Cardiac septum (tissue), 1 donor: ENCODE results near the gene TARP.
"Not testable (repeated sequence)": the region's sequence is repeated elsewhere in the genome, so short reads cannot be mapped to it uniquely, and the experiment has no call there.

Experiments
- DNase-seq: peaks from one replicate; pipeline ENCODE4 v3.0.0-alpha.2; 2020; ENCODE audit warnings: low spot score
- intact Hi-C: fragments of 100-400 bp; cut with DNase I; formaldehyde crosslinking; loops from one replicate; pipeline ENCODE4 v1.14.0; 2022
- donor health status: DM: no; HTN: no; CAD: no.

The TARP gene

GRCh38 chr7:38269704-38270346, 3.6 kb downstream of the TARP start:
- intact Hi-C loops, DNase-seq: not testable (repeated sequence)

GRCh38 chr7:38265958-38266357, 7.5 kb downstream of the TARP start:
- intact Hi-C loops, DNase-seq: not testable (repeated sequence)

DNA sequence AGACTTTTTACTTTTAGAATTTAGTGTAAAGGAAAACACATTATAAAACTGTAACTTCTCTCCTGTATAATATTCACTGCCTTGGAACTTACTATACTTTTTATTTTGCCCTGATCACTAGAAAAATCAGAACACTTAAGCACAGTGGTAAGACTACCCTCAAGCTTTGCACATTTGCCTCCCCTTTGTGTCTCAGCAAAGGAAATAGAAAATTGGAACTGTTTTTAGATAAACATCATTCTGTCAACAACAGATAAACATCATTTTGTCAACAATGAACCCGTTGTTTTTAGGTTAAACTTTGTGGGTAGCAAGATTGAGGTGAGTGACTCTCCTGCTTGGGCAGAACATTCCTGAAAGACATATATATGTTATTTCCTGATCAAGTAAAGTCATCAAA, 8.8 kb downstream of the TARP start:
- intact Hi-C loops, DNase-seq: not testable (repeated sequence)

GRCh38 chr7:38263274-38263673, 10.2 kb downstream of the TARP start:
- intact Hi-C loops, DNase-seq: not testable (repeated sequence)

DNA sequence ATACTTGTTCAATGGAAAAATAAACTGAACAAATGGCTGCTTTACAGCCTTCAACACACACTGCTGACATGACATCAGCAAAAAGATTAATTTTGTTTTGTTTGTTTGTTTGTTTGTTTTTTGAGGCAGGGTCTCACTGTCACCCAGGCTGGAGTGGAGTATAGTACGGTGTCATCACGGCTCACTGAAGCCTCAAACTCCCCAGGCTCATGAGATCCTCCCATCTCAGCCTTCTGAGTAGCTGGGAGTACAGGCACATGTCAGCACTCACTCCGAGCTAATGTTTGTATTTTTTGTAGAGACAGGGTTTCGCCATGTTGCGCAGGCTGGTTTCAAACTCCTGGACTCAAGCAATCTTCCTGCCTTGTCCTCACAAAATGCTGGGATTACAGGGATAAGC, 10.9 kb downstream of the TARP start:
- no peak for DNase-seq
- intact Hi-C loops: no loop called here

- DNase-seq, intact Hi-C loops: not testable (repeated sequence)
Measured at GRCh38 chr7:38262026-38262425, 11.4 kb downstream of the TARP start.

- DNase-seq, intact Hi-C loops: not testable (repeated sequence)
Measured at GRCh38 chr7:38261601-38262000, 11.8 kb downstream of the TARP start.

DNA sequence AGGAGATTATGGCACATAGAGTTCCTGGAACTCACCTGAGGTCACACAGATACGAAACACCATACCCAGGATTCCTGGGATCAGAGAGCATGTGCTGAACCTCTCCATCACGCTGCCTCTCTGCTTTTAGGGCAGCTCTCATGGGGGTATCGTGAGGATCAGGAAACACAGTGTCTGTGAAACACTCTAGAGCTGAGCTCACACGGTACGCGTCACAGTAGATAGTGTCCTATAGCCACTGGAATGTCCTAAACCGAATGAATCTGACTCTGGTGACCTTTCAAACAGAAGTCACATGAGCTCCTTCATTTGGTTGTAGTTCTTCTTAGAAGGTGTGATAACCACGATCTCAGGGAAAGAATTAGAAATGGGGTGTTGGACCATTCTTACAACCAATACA, 14.3 kb downstream of the TARP start:
- intact Hi-C loops: not testable (repeated sequence)

GRCh38 chr7:38257350-38257677, 16.1 kb downstream of the TARP start:
- intact Hi-C loops: no loop called here
- no peak for DNase-seq

More for the DNA sequence above, 14.3 kb downstream of the TARP start:
- not testable (repeated sequence) for DNase-seq

DNA sequence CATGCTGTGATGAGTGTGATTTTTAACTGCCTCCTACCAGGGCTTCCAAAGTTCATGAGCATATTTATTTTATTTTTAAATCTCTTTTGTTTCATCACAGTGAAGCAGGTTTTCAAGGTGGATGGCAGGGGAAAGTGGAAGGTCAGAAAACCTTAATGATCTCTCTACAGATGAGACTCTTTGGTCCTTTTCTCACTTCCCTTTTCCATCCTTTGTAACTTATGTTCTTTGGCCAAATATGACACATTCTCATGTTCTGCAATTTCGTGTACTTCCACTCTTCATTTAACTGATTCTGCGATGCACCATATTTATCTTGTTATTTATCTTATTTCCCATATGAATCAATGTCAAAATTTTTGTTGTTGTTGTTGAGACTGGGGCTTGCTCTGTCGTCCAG, 23.6 kb downstream of the TARP start:
- intact Hi-C loops, DNase-seq: not testable (repeated sequence)

GRCh38 chr7:38248069-38248567, 25.3 kb downstream of the TARP start:
- intact Hi-C loops: no loop called here
- no peak for DNase-seq

DNA sequence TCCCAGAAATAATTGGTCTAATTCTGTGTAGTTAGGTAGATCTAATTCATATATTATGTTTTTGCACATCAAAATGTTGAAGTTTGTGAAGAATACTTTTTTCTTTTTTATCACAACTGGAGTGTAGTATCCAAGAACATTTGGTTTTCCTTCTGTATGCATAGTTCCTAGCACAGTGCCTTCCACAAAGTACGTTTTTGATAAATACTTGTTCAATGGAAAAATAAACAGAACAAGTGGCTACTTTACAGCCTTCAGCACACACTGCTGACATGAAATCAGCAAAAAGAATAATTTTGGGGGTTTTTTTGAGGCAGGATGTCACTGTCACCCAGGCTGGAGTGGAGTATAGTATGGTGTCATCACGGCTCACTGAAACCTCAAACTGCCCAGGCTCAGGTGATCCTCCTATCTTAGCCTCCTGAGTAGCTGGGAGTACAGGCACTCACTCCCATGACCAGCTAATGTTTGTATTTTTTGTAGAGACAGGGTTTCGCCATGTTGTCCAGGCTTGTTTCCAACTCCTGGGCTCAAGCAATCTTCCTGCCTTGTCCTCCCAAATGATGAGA, 27.9 kb downstream of the TARP start:
- DNase-seq: no peak
- intact Hi-C loops: no loop called here

- DNase-seq: no peak
- intact Hi-C loops: no loop called here
Measured at GRCh38 chr7:38244516-38244915, 28.9 kb downstream of the TARP start.

DNA sequence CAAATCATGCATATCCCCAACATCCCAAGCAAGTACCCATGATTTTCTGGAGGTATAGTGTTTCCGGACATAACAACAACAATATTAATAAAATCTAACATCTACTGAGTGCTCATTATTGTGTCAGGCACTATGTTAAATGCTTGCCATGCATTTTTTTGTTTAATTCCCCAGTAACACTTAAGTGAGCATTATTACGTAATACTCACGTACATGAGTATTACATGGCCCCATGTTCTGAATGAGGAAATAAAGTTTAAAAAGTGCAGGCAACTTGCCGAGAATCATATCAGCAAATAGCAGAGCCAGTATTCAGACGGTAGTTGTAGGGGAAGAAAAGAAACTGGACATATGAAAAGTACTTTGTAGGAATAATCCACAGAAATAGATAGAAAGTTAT, 30.1 kb downstream of the TARP start:
- intact Hi-C loops, DNase-seq: not testable (repeated sequence)

- intact Hi-C loops: no loop called here
- DNase-seq: no peak
Measured at GRCh38 chr7:38242814-38243213, 30.6 kb downstream of the TARP start.

DNA sequence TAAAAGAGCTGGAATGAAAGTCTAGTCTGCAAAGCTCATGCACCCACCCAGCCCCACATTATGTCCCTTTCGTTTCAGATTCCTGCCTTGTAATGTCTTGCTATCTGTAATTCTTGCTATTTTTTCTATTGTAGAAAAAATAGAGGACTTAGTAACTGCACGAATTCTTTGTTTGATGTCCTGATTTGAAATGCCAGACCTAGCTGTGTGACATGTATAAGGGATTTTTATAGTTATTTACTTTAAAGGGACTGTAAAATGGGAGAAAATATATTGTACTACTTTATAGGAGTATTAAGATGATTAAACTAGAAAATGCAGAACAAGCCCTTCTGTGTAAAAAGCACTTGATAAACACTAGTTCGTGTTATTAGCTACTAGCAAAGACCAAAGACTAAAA, 32.4 kb downstream of the TARP start:
- intact Hi-C loops: no loop called here
- DNase-seq: no peak

DNA sequence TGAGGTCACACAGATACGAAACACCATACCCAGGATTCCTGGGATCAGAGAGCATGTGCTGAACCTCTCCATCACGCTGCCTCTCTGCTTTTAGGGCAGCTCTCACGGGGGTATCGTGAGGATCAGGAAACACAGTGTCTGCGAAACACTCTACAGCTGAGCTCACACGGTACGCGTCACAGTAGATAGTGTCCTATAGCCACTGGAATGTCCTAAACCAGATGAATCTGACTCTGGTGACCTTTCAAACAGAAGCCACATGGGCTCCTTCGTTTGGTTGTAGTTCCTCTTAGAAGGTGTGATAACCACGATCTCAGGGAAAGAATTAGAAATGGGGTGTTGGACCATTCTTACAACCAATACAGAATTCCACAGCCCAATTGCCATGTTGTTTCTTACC, 34.3 kb downstream of the TARP start:
- intact Hi-C loops, DNase-seq: not testable (repeated sequence)

GRCh38 chr7:38235606-38236005, 37.8 kb downstream of the TARP start:
- no peak for DNase-seq
- intact Hi-C loops: no loop called here

GRCh38 chr7:38234759-38235158, 38.7 kb downstream of the TARP start:
- DNase-seq, intact Hi-C loops: not testable (repeated sequence)

GRCh38 chr7:38232502-38233366, 40.7 kb downstream of the TARP start:
- DNase-seq: peak; percentile 80
- intact Hi-C loops: no loop called here
